ENCODE measurements around the gene RADIL.

The RADIL gene

GRCh38 chr7:4792537-4793126 lies 90.9 kb downstream of the RADIL start:
- no peaks in the 10 kb centered on the region for H3K9me3 ChIP-seq (ENCODE audit: control insufficient read depth in 2 of 2, low read length in 2 of 2)
- H3K36me3 ChIP-seq (ENCODE audit: control insufficient read depth in 2 of 2, insufficient read depth in 2 of 2, low read length in 2 of 2) = peaks cover 16 to 25% of the 10 kb centered on the region in 2 donors
- no peak overlapping the region for H3K9ac ChIP-seq (ENCODE audit: low read depth in 1 of 2, low read length in 2 of 2)

GRCh38 chr7:4791738-4792536 lies 91.6 kb downstream of the RADIL start:
- H3K27me3 ChIP-seq (ENCODE audit: control insufficient read depth in 2 of 2, insufficient read depth in 2 of 2, low read length in 2 of 2) = no peaks in the 10 kb centered on the region
- peak overlapping the region; percentile 52 to 56 for H3K4me3 ChIP-seq (ENCODE audit: low read length in 2 of 2)
- H3K4me1 ChIP-seq (ENCODE audit: control insufficient read depth in 2 of 2, insufficient read depth in 2 of 2, low read length in 2 of 2) = peaks cover 3 to 5% of the 10 kb centered on the region in 2 donors
- H3K9ac ChIP-seq (ENCODE audit: low read depth in 1 of 2, low read length in 2 of 2) = no peak overlapping the region
- peaks cover 19 to 29% of the 10 kb centered on the region in 2 donors for H3K36me3 ChIP-seq (ENCODE audit: control insufficient read depth in 2 of 2, insufficient read depth in 2 of 2, low read length in 2 of 2)
- no peaks in the 10 kb centered on the region for H3K9me3 ChIP-seq (ENCODE audit: control insufficient read depth in 2 of 2, low read length in 2 of 2)
- peak overlapping the region in 1 of 2 donors; percentile 9 for H3K27ac ChIP-seq (ENCODE audit: low read depth in 2 of 2, low read length in 2 of 2)

More at GRCh38 chr7:4792537-4793126, 90.9 kb downstream of the RADIL start:
- Histone ChIP-seq H3K27me3 (ENCODE audit: control insufficient read depth in 2 of 2, insufficient read depth in 2 of 2, low read length in 2 of 2) (no peaks in the 10 kb centered on the region), H3K4me3 (ENCODE audit: low read length in 2 of 2) (peak overlapping the region; percentile 52 to 56), H3K27ac (ENCODE audit: low read depth in 2 of 2, low read length in 2 of 2) (peak overlapping the region in 1 of 2 donors; percentile 9), H3K4me1 (ENCODE audit: control insufficient read depth in 2 of 2, insufficient read depth in 2 of 2, low read length in 2 of 2) (peaks cover 3 to 5% of the 10 kb centered on the region in 2 donors)

GRCh38 chr7:4791101-4791737 lies 92.3 kb downstream of the RADIL start:
- H3K4me3 ChIP-seq (ENCODE audit: low read length in 2 of 2) = no peak overlapping the region
- H3K9me3 ChIP-seq (ENCODE audit: control insufficient read depth in 2 of 2, low read length in 2 of 2) = no peaks in the 10 kb centered on the region
- H3K27me3 ChIP-seq (ENCODE audit: control insufficient read depth in 2 of 2, insufficient read depth in 2 of 2, low read length in 2 of 2) = no peaks in the 10 kb centered on the region
- no peak overlapping the region for H3K9ac ChIP-seq (ENCODE audit: low read depth in 1 of 2, low read length in 2 of 2)
- peaks cover 3 to 5% of the 10 kb centered on the region in 2 donors for H3K4me1 ChIP-seq (ENCODE audit: control insufficient read depth in 2 of 2, insufficient read depth in 2 of 2, low read length in 2 of 2)
- H3K27ac ChIP-seq (ENCODE audit: low read depth in 2 of 2, low read length in 2 of 2) = no peak overlapping the region
- peaks cover 24 to 34% of the 10 kb centered on the region in 2 donors for H3K36me3 ChIP-seq (ENCODE audit: control insufficient read depth in 2 of 2, insufficient read depth in 2 of 2, low read length in 2 of 2)

GRCh38 chr7:4790516-4790991 lies 93.0 kb downstream of the RADIL start:
- H3K4me3 ChIP-seq (ENCODE audit: low read length in 2 of 2) = no peak overlapping the region
- H3K36me3 ChIP-seq (ENCODE audit: control insufficient read depth in 2 of 2, insufficient read depth in 2 of 2, low read length in 2 of 2) = peaks cover 29 to 38% of the 10 kb centered on the region in 2 donors
- no peak overlapping the region for H3K9ac ChIP-seq (ENCODE audit: low read depth in 1 of 2, low read length in 2 of 2)
- H3K9me3 ChIP-seq (ENCODE audit: control insufficient read depth in 2 of 2, low read length in 2 of 2) = no peaks in the 10 kb centered on the region
- H3K27me3 ChIP-seq (ENCODE audit: control insufficient read depth in 2 of 2, insufficient read depth in 2 of 2, low read length in 2 of 2) = no peaks in the 10 kb centered on the region
- peaks cover 3 to 5% of the 10 kb centered on the region in 2 donors for H3K4me1 ChIP-seq (ENCODE audit: control insufficient read depth in 2 of 2, insufficient read depth in 2 of 2, low read length in 2 of 2)
- H3K27ac ChIP-seq (ENCODE audit: low read depth in 2 of 2, low read length in 2 of 2) = no peak overlapping the region

GRCh38 chr7:4790078-4790465 lies 93.4 kb downstream of the RADIL start:
- Histone ChIP-seq H3K27me3 (ENCODE audit: control insufficient read depth in 2 of 2, insufficient read depth in 2 of 2, low read length in 2 of 2) (no peaks in the 10 kb centered on the region), H3K4me3 (ENCODE audit: low read length in 2 of 2) (no peak overlapping the region), H3K27ac (ENCODE audit: low read depth in 2 of 2, low read length in 2 of 2) (no peak overlapping the region), H3K9me3 (ENCODE audit: control insufficient read depth in 2 of 2, low read length in 2 of 2) (no peaks in the 10 kb centered on the region), H3K4me1 (ENCODE audit: control insufficient read depth in 2 of 2, insufficient read depth in 2 of 2, low read length in 2 of 2) (peaks cover 3 to 5% of the 10 kb centered on the region in 2 donors), H3K9ac (ENCODE audit: low read depth in 1 of 2, low read length in 2 of 2) (no peak overlapping the region), H3K36me3 (ENCODE audit: control insufficient read depth in 2 of 2, insufficient read depth in 2 of 2, low read length in 2 of 2) (peaks cover 29 to 42% of the 10 kb centered on the region in 2 donors)

- Histone ChIP-seq H3K27ac (ENCODE audit: low read depth in 2 of 2, low read length in 2 of 2) (no peak overlapping the region), H3K4me1 (ENCODE audit: control insufficient read depth in 2 of 2, insufficient read depth in 2 of 2, low read length in 2 of 2) (peaks cover 3 to 5% of the 10 kb centered on the region in 2 donors), H3K4me3 (ENCODE audit: low read length in 2 of 2) (no peak overlapping the region), H3K36me3 (ENCODE audit: control insufficient read depth in 2 of 2, insufficient read depth in 2 of 2, low read length in 2 of 2) (peaks cover 30 to 48% of the 10 kb centered on the region in 2 donors), H3K9ac (ENCODE audit: low read depth in 1 of 2, low read length in 2 of 2) (no peak overlapping the region), H3K27me3 (ENCODE audit: control insufficient read depth in 2 of 2, insufficient read depth in 2 of 2, low read length in 2 of 2) (no peaks in the 10 kb centered on the region), H3K9me3 (ENCODE audit: control insufficient read depth in 2 of 2, low read length in 2 of 2) (no peaks in the 10 kb centered on the region)
Observed at GRCh38 chr7:4789194-4790077, 94.1 kb downstream of the RADIL start.

- no peak overlapping the region for H3K27ac ChIP-seq (ENCODE audit: low read depth in 2 of 2, low read length in 2 of 2)
- H3K4me3 ChIP-seq (ENCODE audit: low read length in 2 of 2) = no peak overlapping the region
- H3K4me1 ChIP-seq (ENCODE audit: control insufficient read depth in 2 of 2, insufficient read depth in 2 of 2, low read length in 2 of 2) = peaks cover 3 to 5% of the 10 kb centered on the region in 2 donors
- no peaks in the 10 kb centered on the region for H3K27me3 ChIP-seq (ENCODE audit: control insufficient read depth in 2 of 2, insufficient read depth in 2 of 2, low read length in 2 of 2)
- H3K9me3 ChIP-seq (ENCODE audit: control insufficient read depth in 2 of 2, low read length in 2 of 2) = no peaks in the 10 kb centered on the region
- no peak overlapping the region for H3K9ac ChIP-seq (ENCODE audit: low read depth in 1 of 2, low read length in 2 of 2)
- peaks cover 38 to 53% of the 10 kb centered on the region in 2 donors for H3K36me3 ChIP-seq (ENCODE audit: control insufficient read depth in 2 of 2, insufficient read depth in 2 of 2, low read length in 2 of 2)
Observed at GRCh38 chr7:4788627-4789189, 94.8 kb downstream of the RADIL start.

- Histone ChIP-seq H3K27ac (ENCODE audit: low read depth in 2 of 2, low read length in 2 of 2) (no peak overlapping the region), H3K27me3 (ENCODE audit: control insufficient read depth in 2 of 2, insufficient read depth in 2 of 2, low read length in 2 of 2) (no peaks in the 10 kb centered on the region), H3K4me3 (ENCODE audit: low read length in 2 of 2) (no peak overlapping the region), H3K9me3 (ENCODE audit: control insufficient read depth in 2 of 2, low read length in 2 of 2) (no peaks in the 10 kb centered on the region), H3K4me1 (ENCODE audit: control insufficient read depth in 2 of 2, insufficient read depth in 2 of 2, low read length in 2 of 2) (peaks cover 3 to 5% of the 10 kb centered on the region in 2 donors), H3K36me3 (ENCODE audit: control insufficient read depth in 2 of 2, insufficient read depth in 2 of 2, low read length in 2 of 2) (peaks cover 43 to 59% of the 10 kb centered on the region in 2 donors), H3K9ac (ENCODE audit: low read depth in 1 of 2, low read length in 2 of 2) (no peak overlapping the region)
Observed at GRCh38 chr7:4787947-4788626, 95.4 kb downstream of the RADIL start.

- no peak overlapping the region for H3K27ac ChIP-seq (ENCODE audit: low read depth in 2 of 2, low read length in 2 of 2)
- peaks cover 0 to 2% of the 10 kb centered on the region in 2 donors for H3K4me1 ChIP-seq (ENCODE audit: control insufficient read depth in 2 of 2, insufficient read depth in 2 of 2, low read length in 2 of 2)
- H3K4me3 ChIP-seq (ENCODE audit: low read length in 2 of 2) = no peak overlapping the region
- no peak overlapping the region for H3K9ac ChIP-seq (ENCODE audit: low read depth in 1 of 2, low read length in 2 of 2)
- H3K27me3 ChIP-seq (ENCODE audit: control insufficient read depth in 2 of 2, insufficient read depth in 2 of 2, low read length in 2 of 2) = no peaks in the 10 kb centered on the region
- H3K9me3 ChIP-seq (ENCODE audit: control insufficient read depth in 2 of 2, low read length in 2 of 2) = no peaks in the 10 kb centered on the region
- H3K36me3 ChIP-seq (ENCODE audit: control insufficient read depth in 2 of 2, insufficient read depth in 2 of 2, low read length in 2 of 2) = peaks cover 46 to 62% of the 10 kb centered on the region in 2 donors
Observed at GRCh38 chr7:4787541-4787940, 96.0 kb downstream of the RADIL start.

Data from mucosa of rectum (tissue), 2 donors.